T47D (cell line): Measurements from ENCODE around the gene RAMACL.

Experiments
- DNase-seq, 2 experiments: peaks; one replicate each; pipeline versions ENCODE4 v3.0.0 to v3.0.0-alpha.2; 2011 to 2012; ENCODE audit warnings: low read depth in 1 of 2, low spot score in 1 of 2
- JUND ChIP-seq: IDR thresholded peaks from 2 replicates; pipeline ENCODE4 v1.6.1; 2012; ENCODE audit warnings: low read depth
- in situ Hi-C: cut with HindIII; loops from 2 replicates; pipeline ENCODE4 v1.10.0; 2016; ENCODE audit warnings: low sequenced_read_pairs, low pct_unique_long_range_greater_than_20kb

RAMACL gene

DNA sequence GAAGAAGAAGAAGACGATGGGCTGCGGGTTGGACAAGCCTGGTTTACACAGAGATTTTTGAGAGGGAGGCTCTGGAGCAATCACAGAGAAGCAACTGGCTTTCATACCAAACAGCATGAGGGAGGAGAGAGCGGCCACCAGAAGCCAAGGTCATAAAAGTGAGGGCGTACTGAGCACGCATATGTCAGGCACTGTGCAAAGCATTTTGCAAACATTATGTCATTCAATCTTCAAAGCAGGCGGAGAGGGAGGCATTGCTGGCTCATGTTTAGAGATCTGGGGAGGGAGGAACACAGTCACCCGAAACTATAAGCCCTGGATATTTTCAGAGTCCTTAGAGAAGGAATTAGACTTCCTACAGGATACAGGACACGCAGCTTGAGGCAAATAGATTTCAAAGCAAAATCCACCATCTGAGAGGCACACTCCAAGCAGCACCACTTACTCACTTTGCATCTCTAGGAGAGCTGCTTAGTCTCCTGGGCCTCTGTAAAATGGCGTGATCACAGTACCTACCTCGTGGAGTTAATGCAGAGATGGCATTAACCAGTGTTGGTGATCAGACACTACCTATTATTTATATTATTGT lies 24.6 kb downstream of the RAMACL start:
- no peak for DNase-seq
- TF ChIP-seq JUND: no peak
- in situ Hi-C loops: no loop called here

DNA sequence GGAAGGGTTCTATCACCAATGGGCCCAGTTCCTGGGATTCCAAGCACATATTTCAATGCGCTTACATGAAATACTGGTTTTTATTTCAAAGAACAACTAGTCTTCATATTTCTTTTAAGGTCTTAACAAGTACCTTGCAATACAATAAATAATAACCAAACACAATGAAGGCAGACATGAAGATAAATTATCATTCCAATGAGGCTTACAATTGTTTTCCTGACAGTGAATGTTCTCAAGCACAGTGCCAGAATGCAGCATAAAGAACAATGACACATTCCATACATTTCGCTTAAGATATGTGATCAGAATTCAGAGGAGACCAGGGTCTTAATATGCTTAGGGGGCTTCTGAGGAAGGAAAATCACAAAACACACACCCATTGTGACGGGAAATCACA lies 26.3 kb downstream of the RAMACL start:
- in situ Hi-C loops: no loop called here
- DNase-seq: no peak
- TF ChIP-seq JUND: no peak

GRCh38 chr6:166559662-166560061 lies 26.8 kb downstream of the RAMACL start:
- no peak for TF ChIP-seq JUND
- in situ Hi-C loops: no loop called here

DNA sequence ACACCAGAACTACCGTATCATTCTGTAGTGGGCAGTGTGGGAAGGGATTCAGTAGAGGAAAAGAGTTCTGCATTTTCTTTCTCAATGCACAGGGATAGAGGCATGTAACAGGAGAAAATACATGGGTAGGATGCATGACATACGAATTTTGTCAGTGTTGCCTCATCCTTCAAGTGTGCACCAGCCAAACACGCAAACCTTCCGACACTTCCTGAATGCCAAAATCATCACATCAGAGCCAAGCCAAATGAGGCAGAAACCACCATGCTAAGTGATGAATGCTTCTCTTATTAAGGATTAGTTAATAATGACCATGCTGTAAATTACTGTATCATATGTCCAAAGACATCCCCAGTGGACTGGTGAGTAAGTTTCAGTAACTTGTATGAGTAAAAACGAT lies 27.3 kb downstream of the RAMACL start:
- in situ Hi-C loops: no loop called here
- TF ChIP-seq JUND: no peak
- no peak for DNase-seq

More at GRCh38 chr6:166559662-166560061, 26.8 kb downstream of the RAMACL start:
- DNase-seq: no peak

- DNase-seq: no peak
- TF ChIP-seq JUND: no peak
- in situ Hi-C loops: no loop called here
These were observed 28.1 kb downstream of the RAMACL start for GRCh38 chr6:166558156-166559005.

DNA sequence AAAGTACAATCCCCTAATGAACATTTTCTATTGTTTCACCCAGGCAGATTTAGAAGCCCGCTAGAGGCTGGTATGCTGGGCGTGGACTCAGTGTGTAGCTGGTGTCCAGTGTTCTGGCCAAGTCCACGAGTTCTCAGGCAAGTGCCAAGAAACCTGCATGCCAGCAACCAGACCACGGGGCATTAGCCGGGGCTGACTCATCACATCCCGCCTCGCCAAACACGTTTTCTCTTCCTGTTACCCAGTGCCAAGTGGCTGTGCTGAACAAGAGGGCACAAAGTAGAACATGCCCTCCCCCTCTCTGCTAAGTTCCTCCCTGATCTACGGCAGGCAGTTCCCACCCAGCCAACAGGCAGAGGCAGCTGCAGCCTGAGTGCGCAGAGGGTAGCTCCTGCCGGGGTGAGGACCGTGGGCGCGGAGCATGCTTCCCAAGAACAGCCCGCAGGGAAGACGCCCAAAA lies 29.6 kb downstream of the RAMACL start:
- peak; percentile 56 to 93 for DNase-seq
- in situ Hi-C loops: no loop called here
- TF ChIP-seq JUND: peak; percentile 73

- DNase-seq: no peak
- in situ Hi-C loops: no loop called here
- TF ChIP-seq JUND: no peak
These were observed 30.1 kb downstream of the RAMACL start for GRCh38 chr6:166556336-166556735.

DNA sequence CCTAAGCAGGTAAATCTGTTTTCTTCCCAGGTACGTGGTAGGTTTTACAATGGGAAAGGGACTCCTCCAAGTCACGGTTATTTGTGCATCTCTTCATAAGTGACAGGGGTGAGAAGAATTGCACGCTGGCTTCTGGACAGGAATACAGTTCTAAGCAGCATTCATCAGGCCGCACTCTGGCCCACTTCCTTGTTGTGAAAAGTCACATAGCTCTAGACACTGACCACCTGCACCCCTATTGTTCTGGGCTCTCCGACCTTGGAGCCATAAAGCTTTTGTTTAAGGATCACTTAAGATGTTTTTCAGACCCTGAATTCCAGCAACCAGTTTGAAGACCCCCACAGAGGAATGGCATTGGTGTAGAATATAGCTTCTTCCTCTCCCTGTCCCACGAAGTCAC lies 31.4 kb downstream of the RAMACL start:
- TF ChIP-seq JUND: no peak
- DNase-seq: no peak
- in situ Hi-C loops: no loop called here

DNA sequence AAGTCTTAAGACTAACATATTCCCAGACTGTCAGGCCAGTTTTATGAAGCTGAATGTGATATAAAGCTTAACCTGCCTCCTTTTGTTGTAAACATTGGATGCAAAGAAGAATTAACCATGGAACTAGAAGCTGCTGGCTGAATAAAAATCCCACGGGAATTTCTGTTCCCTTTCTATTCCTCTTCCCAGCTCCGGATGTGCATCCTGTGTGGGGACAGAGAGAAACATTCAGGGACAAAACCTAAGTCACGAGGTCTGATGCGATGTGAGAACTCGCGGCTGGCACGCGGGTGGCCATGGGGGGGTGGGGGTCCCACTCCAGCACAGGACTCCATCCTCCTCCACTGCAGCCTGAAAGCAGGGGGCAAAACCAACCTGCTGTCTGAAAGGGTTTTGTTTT lies 32.2 kb downstream of the RAMACL start:
- no peak for TF ChIP-seq JUND
- in situ Hi-C loops: no loop called here
- DNase-seq: no peak

DNA sequence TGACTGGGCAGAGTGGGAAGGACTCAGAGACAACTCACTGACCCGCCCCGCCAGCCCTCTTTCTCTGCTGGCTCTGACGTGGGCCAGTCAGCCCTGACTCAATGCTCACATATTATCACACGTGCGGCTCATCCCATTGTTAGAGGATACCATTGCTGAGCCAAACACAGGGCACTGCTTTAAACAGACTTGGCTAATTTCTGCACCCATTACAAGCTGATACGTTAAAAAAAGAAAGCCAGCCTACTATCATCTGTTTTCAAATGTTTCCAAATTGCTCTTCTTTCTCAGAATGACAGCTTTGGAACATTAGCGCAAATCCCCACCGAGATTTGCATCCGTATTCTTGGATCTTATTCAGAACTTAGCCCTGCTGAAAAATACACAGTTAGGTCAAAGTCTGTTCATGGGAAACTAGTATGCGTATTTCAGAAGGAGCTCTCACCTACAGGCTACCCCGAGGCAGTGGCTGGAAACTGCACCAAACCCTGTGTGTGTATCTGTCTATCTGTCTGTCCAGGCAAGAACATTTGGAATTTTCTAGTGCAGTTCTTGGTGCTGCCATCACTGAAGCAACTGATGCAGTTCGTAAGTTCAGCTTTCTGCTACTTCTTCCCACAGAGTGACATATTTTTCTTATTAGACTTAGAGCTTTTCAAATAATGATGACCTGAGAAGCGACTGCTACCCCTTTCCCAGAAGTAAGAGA lies 32.8 kb downstream of the RAMACL start:
- in situ Hi-C loops: no loop called here
- DNase-seq: no peak
- no peak for TF ChIP-seq JUND

DNA sequence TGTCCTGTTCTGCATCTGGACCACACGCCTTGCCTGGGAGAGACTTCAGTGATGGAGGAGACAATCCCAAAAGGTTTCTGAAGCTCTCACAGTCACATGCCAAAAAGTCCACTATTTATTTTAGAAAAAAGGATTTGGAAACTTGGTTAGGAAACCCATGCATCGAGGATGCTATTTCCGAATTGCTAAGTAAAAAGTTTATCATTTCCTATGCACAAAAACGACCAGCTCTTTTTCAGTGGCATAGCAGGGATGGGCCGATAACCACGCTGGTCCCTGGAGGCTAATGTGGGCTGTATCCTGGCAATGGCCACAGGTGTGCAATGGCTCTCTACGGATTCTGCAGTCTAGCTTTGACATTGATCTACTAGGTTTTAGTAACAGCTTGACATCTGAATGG lies 33.9 kb downstream of the RAMACL start:
- no peak for TF ChIP-seq JUND
- no peak for DNase-seq
- in situ Hi-C loops: no loop called here

DNA sequence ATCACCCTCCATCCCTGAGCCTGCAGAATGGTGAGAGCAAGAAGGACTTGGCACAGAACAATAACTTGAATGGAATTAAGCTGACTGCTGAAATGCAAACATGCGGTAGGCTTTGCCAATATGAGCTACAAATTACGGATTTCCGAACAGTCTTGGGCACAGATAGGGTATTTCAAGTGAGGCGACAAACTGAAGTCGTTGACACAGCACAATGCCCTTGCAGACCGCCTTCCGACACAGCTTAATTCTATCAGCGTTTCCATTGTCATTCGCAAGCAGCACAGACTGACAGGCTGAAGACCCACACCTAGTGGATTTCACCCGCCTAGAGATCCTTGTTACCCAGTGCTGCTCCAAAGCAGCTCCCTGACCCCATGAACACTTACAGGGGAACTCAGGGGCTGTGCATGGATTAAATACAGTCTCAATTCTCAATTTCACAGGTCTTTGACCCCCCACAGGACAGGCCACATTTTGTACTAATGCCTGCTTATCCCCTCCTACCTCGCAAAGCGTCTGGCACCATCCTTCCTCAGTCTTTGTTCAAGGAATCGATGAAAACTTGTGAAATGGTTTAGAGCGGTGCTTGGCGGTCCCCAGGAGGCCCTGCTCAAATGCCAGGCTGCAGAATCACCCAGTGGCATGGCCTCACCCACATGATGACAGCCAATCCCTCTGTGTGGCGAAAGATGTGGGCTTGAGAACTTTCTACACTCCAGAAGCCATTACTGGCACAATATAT lies 34.6 kb downstream of the RAMACL start:
- TF ChIP-seq JUND: no peak
- DNase-seq: no peak
- in situ Hi-C loops: no loop called here

DNA sequence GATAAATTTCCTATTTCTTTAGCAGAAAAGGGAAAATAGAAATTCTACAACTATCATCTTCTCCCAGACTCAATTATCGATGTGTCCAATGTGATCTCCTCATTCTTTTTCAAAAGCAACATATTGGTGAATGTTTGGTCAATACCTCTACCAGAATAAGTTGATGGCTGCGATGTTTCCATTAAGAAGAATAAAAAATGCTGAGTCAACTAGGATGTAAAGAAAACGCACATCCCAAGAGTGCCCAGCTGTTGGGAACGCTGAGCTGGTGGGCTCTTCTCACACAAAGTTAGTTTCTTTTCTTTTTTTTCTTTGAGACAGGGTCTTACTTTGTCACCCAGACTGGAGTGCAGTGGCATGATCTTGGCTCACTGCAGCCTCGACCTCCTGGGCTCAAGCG lies 39.8 kb downstream of the RAMACL start:
- no peak for TF ChIP-seq JUND
- DNase-seq: no peak
- in situ Hi-C loops: no loop called here
